Dermis blood vessel endothelial cell (primary cell): ENCODE measurements around the gene TKT. TPM values are rescaled to one million over a fixed set of nuclear protein-coding genes. Genes with fewer than 3 reads are reported as not detected.

Source experiments
- DNase-seq: peaks from one replicate; pipeline ENCODE4 v3.0.0; 2010
- total RNA-seq: library from RNA; depleted of rRNA; stranded (reverse); fragments of >200 nt; gene quantifications from 2 replicates; pipeline ENCODE4 v1.2.3, GENCODE V29; 2014

TKT gene
- total RNA-seq, 1 donor from 2014 or later = 297 TPM

DNA sequence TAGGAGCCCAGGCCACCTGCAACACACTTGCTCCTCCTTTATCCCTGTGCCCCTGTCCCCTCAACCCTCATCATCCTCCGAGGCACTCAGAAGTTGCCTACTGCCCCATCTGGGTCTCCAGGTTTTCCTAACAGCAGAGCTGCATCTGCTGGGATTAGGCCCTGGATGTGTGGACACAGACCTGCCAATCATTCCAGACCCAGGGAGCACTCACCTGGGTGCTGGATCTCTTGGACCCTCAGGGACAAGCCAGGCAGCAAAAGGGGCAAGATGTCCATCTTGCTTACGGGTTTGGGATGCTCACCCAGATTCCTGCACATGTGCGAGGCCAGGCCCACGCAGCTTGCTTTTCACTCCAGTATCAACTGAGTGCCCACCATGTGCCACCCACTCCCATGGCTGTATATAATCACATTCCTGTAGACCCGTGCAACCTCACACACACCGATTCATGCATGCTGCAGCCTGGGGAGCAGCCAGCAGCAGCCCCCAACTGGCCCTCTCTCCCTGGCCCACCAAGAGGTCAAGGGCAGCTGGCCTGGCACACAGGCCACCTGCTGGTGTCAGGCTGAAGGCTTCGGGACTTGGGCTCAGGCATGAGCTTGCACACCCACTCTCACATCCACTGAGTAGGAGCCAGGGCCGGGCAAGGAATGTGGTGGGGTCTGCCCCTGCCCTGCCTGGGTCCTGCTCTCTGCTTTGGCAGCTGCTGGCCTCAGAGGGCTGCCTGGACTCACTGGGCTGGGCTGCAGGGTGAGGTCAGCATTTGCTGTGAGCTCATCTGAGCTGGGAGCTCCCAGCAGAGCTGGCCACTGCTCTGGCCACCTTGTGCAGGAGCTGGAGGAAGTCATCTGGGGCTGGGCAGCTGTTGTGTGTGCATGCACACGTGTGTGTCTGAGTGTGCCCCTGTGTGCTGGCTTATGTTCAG lies 79.9 kb downstream of the TKT start:
- no peak for DNase-seq

Other genes with a start within 250 kb of the TKT start
- gene SFMBT1, start 209.9 kb downstream of the TKT start, total RNA-seq = 3.4 and 3.9 TPM in 2 replicates
- gene RFT1, start 125.6 kb downstream of the TKT start, total RNA-seq = 18.3 and 25.5 TPM in 2 replicates
- 2.2 and 3.5 TPM in 2 replicates for gene PRKCD, start 94.8 kb downstream of the TKT start, total RNA-seq
- gene DCP1A, start 91.5 kb upstream of the TKT start, total RNA-seq = 11.2 and 15.2 TPM in 2 replicates
- not detected in 2 replicates for gene CACNA1D, start 238.6 kb upstream of the TKT start, total RNA-seq